ENCODE data around the gene PIK3R1.

GRCh38 chr5:68189171-68189570 is 26.4 kb upstream of the PIK3R1 start:
- TF ChIP-seq EP300 (IDR thresholded peaks at IDR 0.05; ENCODE audit: borderline replicate concordance) (no peak), TAF1 (IDR thresholded peaks at IDR 0.05; ENCODE audit: low read depth) (no peak), RAD21 (IDR thresholded peaks at IDR 0.05; ENCODE audit: low read depth) (no peak), YY1 (IDR thresholded peaks at IDR 0.05; ENCODE audit: low read depth) (no peak), USF1 (IDR thresholded peaks at IDR 0.05) (no peak), EGR1 (IDR thresholded peaks at IDR 0.05) (no peak), MAX (IDR thresholded peaks at IDR 0.05) (no peak), TCF12 (IDR thresholded peaks at IDR 0.05; ENCODE audit: low read depth) (no peak), ZBTB7A (IDR thresholded peaks at IDR 0.05; ENCODE audit: low read depth) (no peak), NFIC (IDR thresholded peaks at IDR 0.05) (no peak)
